ENCODE data around the gene ZNF865. TPM values are rescaled to one million over a fixed set of nuclear protein-coding genes. Genes with fewer than 3 reads are reported as not detected.

Gene ZNF865
- total and polyA plus RNA-seq, 10 of the 15 experiments (the other 5 are each of a cell fraction or from before 2014, with no cell fraction given): 0.02 to 18.3 (median 0.90) TPM

DNA sequence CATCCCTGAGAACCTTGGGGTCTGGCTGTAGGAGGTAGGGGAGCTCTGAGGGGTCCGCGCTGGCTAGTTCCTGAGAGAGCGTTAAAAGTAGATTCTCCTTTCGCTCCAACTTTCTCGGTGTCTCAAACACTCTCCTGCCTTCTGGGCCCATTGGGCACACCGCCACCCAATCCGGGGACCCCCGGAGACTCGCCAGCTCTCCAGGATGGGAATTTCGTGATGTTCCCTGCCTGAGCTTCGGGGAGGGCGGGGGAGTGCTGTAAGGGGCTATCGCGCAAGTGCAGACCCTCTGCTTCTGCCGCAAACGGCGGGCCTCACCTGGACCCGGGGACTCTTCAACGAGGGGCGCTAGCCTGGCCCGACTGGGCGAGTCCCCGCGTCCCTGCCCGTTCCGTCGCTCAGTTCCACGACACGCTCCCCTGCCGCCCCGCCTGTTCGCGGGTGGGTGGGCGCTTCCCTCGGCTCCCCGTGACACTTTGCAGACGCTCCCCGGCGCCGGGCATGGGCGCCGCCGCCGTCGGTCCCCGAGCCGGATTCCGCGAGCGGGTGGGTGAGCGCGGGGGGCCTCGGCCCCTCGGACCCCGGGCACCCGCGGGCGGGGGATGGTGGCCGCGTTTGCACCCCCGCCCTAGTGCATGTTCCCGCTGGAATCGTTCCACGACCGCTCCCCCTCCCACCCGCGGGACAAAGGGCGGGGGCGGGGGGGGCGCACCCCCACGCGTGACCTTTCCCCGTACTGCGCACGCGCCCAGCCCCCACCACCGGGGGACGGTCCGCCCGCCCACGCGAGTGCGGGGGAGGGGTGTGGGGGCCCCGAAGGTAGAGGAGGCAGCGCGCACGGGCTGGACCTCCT lies 42.5 kb downstream of the ZNF865 start, which contains the start of gene CCDC106 (continued):
- TF ChIP-seq SP1 (IDR thresholded peaks at IDR 0.05; ENCODE audit: low read depth, low read length) (peak; percentile 83), EP300 (IDR thresholded peaks at IDR 0.05; ENCODE audit: borderline replicate concordance in 1 of 2, control insufficient read depth in 1 of 2, low read depth in 2 of 2, low read length in 2 of 2) (0 out of 4 replicates have a peak, but pooled peaks of 1 of the 2 experiments have one; percentile 16), YBX1 (IDR thresholded peaks at IDR 0.05) (no peak), SUPT20H (IDR thresholded peaks at IDR 0.05; ENCODE audit: borderline replicate concordance, control insufficient read depth, low read depth, low read length) (no peak), NR2C1 (IDR thresholded peaks at IDR 0.05) (peak; percentile 50), SMARCA5 (IDR thresholded peaks at IDR 0.05) (no peak), ZNF24 (IDR thresholded peaks at IDR 0.05) (no peak), ZZZ3 (IDR thresholded peaks at IDR 0.05; ENCODE audit: control insufficient read depth, insufficient read length, low read depth) (no peak), KDM1A (IDR thresholded peaks at IDR 0.05; ENCODE audit: borderline replicate concordance) (no peak), STAT3 (IDR thresholded peaks at IDR 0.05; ENCODE audit: low read depth, low read length) (no peak)
- TF ChIP-seq, protein P1, sequence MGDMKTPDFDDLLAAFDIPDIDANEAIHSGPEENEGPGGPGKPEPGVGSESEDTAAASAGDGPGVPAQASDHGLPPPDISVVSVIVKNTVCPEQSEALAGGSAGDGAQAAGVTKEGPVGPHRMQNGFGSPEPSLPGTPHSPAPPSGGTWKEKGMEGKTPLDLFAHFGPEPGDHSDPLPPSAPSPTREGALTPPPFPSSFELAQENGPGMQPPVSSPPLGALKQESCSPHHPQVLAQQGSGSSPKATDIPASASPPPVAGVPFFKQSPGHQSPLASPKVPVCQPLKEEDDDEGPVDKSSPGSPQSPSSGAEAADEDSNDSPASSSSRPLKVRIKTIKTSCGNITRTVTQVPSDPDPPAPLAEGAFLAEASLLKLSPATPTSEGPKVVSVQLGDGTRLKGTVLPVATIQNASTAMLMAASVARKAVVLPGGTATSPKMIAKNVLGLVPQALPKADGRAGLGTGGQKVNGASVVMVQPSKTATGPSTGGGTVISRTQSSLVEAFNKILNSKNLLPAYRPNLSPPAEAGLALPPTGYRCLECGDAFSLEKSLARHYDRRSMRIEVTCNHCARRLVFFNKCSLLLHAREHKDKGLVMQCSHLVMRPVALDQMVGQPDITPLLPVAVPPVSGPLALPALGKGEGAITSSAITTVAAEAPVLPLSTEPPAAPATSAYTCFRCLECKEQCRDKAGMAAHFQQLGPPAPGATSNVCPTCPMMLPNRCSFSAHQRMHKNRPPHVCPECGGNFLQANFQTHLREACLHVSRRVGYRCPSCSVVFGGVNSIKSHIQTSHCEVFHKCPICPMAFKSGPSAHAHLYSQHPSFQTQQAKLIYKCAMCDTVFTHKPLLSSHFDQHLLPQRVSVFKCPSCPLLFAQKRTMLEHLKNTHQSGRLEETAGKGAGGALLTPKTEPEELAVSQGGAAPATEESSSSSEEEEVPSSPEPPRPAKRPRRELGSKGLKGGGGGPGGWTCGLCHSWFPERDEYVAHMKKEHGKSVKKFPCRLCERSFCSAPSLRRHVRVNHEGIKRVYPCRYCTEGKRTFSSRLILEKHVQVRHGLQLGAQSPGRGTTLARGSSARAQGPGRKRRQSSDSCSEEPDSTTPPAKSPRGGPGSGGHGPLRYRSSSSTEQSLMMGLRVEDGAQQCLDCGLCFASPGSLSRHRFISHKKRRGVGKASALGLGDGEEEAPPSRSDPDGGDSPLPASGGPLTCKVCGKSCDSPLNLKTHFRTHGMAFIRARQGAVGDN (IDR thresholded peaks at IDR 0.05): no peak
- TF ChIP-seq, protein P2, sequence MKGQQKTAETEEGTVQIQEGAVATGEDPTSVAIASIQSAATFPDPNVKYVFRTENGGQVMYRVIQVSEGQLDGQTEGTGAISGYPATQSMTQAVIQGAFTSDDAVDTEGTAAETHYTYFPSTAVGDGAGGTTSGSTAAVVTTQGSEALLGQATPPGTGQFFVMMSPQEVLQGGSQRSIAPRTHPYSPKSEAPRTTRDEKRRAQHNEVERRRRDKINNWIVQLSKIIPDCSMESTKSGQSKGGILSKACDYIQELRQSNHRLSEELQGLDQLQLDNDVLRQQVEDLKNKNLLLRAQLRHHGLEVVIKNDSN (IDR thresholded peaks at IDR 0.05; ENCODE audit: borderline replicate concordance, extremely low read length, insufficient read depth, low read depth, low read length): no peak
- TF ChIP-seq, protein P3, sequence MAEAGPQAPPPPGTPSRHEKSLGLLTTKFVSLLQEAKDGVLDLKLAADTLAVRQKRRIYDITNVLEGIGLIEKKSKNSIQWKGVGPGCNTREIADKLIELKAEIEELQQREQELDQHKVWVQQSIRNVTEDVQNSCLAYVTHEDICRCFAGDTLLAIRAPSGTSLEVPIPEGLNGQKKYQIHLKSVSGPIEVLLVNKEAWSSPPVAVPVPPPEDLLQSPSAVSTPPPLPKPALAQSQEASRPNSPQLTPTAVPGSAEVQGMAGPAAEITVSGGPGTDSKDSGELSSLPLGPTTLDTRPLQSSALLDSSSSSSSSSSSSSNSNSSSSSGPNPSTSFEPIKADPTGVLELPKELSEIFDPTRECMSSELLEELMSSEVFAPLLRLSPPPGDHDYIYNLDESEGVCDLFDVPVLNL (IDR thresholded peaks at IDR 0.05; ENCODE audit: low read depth, low read length): no peak
- TF ChIP-seq, protein P4, sequence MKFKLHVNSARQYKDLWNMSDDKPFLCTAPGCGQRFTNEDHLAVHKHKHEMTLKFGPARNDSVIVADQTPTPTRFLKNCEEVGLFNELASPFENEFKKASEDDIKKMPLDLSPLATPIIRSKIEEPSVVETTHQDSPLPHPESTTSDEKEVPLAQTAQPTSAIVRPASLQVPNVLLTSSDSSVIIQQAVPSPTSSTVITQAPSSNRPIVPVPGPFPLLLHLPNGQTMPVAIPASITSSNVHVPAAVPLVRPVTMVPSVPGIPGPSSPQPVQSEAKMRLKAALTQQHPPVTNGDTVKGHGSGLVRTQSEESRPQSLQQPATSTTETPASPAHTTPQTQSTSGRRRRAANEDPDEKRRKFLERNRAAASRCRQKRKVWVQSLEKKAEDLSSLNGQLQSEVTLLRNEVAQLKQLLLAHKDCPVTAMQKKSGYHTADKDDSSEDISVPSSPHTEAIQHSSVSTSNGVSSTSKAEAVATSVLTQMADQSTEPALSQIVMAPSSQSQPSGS (IDR thresholded peaks at IDR 0.05; ENCODE audit: low read length): no peak
- TF ChIP-seq, protein P5, sequence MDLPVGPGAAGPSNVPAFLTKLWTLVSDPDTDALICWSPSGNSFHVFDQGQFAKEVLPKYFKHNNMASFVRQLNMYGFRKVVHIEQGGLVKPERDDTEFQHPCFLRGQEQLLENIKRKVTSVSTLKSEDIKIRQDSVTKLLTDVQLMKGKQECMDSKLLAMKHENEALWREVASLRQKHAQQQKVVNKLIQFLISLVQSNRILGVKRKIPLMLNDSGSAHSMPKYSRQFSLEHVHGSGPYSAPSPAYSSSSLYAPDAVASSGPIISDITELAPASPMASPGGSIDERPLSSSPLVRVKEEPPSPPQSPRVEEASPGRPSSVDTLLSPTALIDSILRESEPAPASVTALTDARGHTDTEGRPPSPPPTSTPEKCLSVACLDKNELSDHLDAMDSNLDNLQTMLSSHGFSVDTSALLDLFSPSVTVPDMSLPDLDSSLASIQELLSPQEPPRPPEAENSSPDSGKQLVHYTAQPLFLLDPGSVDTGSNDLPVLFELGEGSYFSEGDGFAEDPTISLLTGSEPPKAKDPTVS (IDR thresholded peaks at IDR 0.05; ENCODE audit: low read depth, low read length): no peak
- TF ChIP-seq, protein P6, sequence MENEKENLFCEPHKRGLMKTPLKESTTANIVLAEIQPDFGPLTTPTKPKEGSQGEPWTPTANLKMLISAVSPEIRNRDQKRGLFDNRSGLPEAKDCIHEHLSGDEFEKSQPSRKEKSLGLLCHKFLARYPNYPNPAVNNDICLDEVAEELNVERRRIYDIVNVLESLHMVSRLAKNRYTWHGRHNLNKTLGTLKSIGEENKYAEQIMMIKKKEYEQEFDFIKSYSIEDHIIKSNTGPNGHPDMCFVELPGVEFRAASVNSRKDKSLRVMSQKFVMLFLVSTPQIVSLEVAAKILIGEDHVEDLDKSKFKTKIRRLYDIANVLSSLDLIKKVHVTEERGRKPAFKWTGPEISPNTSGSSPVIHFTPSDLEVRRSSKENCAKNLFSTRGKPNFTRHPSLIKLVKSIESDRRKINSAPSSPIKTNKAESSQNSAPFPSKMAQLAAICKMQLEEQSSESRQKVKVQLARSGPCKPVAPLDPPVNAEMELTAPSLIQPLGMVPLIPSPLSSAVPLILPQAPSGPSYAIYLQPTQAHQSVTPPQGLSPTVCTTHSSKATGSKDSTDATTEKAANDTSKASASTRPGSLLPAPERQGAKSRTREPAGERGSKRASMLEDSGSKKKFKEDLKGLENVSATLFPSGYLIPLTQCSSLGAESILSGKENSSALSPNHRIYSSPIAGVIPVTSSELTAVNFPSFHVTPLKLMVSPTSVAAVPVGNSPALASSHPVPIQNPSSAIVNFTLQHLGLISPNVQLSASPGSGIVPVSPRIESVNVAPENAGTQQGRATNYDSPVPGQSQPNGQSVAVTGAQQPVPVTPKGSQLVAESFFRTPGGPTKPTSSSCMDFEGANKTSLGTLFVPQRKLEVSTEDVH (IDR thresholded peaks at IDR 0.05; ENCODE audit: low read depth, partially characterized antibody): no peak
